Activated T-cell treated with anti-CD3 and anti-CD28 coated beads, Interleukin-2, amount 50 U/mL, for 4 hours (primary cell): ENCODE data around the gene FOSB. TPM values are rescaled to one million over a fixed set of nuclear protein-coding genes. Genes with fewer than 3 reads are reported as not detected.

Experiments used
- ATAC-seq, 2 donors: fragments of 200-7000 bp; cut with Tn5 transposase; one replicate each; pipeline ENCODE4 v1.10.0; 2021
- DNase-seq: peaks from one replicate; pipeline ENCODE4 v3.0.0-alpha.2; 2020
- H3K27me3 Mint-ChIP-seq: one replicate; pipeline ENCODE4 v1.8.0; 2021; ENCODE audit warnings: low read depth, mixed read lengths
- H3K36me3 Mint-ChIP-seq: one replicate; pipeline ENCODE4 v1.8.0; 2022; ENCODE audit warnings: mixed read lengths; ENCODE audit not compliant: insufficient read depth
- H3K4me1 Mint-ChIP-seq: one replicate; pipeline ENCODE4 v1.8.0; 2021; ENCODE audit warnings: low read depth, mixed read lengths
- H3K4me3 Mint-ChIP-seq: one replicate; pipeline ENCODE4 v1.8.0; 2021; ENCODE audit warnings: mild to moderate bottlenecking, moderate library complexity, mixed read lengths
- H3K9me3 Mint-ChIP-seq: one replicate; pipeline ENCODE4 v1.8.0; 2021; ENCODE audit warnings: mixed read lengths
- total RNA-seq, 3 donors: library from RNA; stranded (reverse); gene quantifications; one replicate each; pipeline ENCODE4 v1.2.1, GENCODE V29; 2021

Gene FOSB
- total RNA-seq, 3 donors from 2014 or later, result 10.5 to 13.4 (median 13.2) TPM

DNA sequence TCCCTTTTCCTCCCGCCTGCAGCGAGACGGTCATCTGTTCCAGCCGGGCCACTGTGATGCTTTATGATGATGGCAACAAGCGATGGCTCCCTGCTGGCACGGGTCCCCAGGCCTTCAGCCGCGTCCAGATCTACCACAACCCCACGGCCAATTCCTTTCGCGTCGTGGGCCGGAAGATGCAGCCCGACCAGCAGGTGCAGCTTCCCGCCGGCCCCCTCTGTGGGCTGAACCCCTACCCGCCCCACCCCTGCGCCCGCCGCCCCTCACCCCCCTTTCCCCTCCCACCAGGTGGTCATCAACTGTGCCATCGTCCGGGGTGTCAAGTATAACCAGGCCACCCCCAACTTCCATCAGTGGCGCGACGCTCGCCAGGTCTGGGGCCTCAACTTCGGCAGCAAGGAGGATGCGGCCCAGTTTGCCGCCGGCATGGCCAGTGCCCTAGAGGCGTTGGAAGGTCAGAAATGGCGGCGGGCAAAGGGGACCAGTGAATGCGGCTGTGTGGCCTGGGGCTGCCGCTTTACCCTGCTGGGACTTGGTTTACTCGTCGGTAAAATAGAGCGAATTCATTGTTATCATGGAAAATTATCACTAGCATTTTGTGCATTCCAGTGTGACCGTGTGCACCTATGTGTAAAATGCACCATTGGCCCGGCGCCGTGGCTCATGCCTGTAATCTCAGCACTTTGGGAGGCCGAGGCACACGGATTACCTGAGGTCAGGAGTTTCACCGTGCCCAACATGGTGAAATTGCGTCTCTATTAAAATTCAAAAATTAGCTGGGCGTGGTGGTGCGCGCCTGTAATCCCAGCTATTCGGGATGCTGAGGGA is 50.1 kb downstream of the FOSB start:
- no peaks in the 10 kb centered on the region for H3K27me3 Mint-ChIP-seq
- no peak overlapping the region for H3K4me3 Mint-ChIP-seq
- ATAC-seq, result no peak
- no peaks in the 10 kb centered on the region for H3K9me3 Mint-ChIP-seq
- H3K4me1 Mint-ChIP-seq, result peaks cover 38% of the 10 kb centered on the region
- peaks cover 16% of the 10 kb centered on the region for H3K36me3 Mint-ChIP-seq
- no peak for DNase-seq

DNA sequence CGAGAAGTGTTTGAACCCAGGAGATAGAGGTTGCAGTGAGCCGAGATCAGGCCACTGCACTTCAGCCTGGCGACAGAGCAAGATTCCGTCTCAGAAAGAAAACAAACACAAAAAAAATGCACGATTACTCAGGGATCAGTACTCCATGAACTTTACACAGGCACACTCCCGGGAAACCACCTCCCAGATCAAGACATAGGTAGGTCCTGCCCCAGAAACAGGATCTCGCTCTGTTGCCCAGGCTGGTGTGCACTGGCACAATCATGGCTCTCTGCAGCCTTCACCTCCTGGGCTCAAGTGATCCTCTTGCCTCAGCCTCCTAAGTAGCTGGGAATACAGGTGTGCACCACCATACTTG is 50.7 kb downstream of the FOSB start:
- ATAC-seq (no peak), DNase-seq (no peak)
- no peaks in the 10 kb centered on the region for H3K27me3 Mint-ChIP-seq
- H3K4me3 Mint-ChIP-seq, result no peak overlapping the region
- H3K9me3 Mint-ChIP-seq, result no peaks in the 10 kb centered on the region
- H3K4me1 Mint-ChIP-seq, result peaks cover 36% of the 10 kb centered on the region
- H3K36me3 Mint-ChIP-seq, result peaks cover 16% of the 10 kb centered on the region

- Mint-ChIP-seq H3K9me3 (no peaks in the 10 kb centered on the region), H3K4me3 (no peak overlapping the region), H3K36me3 (peaks cover 27% of the 10 kb centered on the region), H3K4me1 (peaks cover 10% of the 10 kb centered on the region), H3K27me3 (no peaks in the 10 kb centered on the region)
- no peak for DNase-seq
- ATAC-seq, result no peak
These were observed 54.5 kb downstream of the FOSB start for GRCh38 chr19:45522010-45522941.

- Mint-ChIP-seq H3K27me3 (no peaks in the 10 kb centered on the region), H3K36me3 (peaks cover 28% of the 10 kb centered on the region), H3K9me3 (no peaks in the 10 kb centered on the region), H3K4me3 (no peak overlapping the region), H3K4me1 (peaks cover 18% of the 10 kb centered on the region)
- peak; percentile 99 to 100 for ATAC-seq
- peak; percentile 59 for DNase-seq
These were observed 56.0 kb downstream of the FOSB start for GRCh38 chr19:45523642-45524256.

DNA sequence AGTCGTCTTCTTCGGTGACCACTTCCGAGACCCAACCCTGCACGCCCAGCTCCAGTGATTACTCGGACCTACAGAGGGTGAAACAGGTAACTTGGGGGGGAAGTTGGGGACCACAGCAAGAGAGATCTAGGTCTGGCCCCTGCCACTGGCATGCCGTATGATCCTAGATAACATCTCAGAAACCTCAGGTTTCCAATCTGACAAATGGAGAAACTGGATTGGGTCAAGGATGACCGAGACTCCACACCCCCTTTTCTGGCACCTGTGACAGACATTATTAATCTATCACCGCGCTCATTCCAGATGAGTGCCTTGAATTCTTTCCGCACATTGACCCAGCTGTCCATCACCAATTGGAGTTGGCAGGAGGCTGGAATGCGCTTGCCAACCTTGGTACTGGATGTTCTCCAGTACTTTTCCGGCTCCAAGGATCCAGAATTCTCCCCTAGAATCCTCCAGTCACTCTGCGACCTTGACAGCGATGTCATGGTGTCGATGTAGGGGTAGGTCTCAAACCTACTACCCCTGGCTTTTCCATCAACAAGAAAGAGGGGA is 56.9 kb downstream of the FOSB start:
- peaks cover 28% of the 10 kb centered on the region for H3K36me3 Mint-ChIP-seq
- no peaks in the 10 kb centered on the region for H3K27me3 Mint-ChIP-seq
- ATAC-seq (no peak), DNase-seq (no peak)
- H3K4me3 Mint-ChIP-seq, result no peak overlapping the region
- H3K9me3 Mint-ChIP-seq, result no peaks in the 10 kb centered on the region
- peaks cover 22% of the 10 kb centered on the region for H3K4me1 Mint-ChIP-seq

Other genes with a start within 250 kb of the FOSB start
- not detected for gene EXOC3L2, start 222.6 kb upstream of the FOSB start, total RNA-seq
- 10 to 100 TPM; 14.6 to 18.3 (median 15.9) TPM for gene MARK4, start 216.7 kb upstream of the FOSB start, total RNA-seq
- not detected for gene CKM, start 145.1 kb upstream of the FOSB start, total RNA-seq
- not detected for gene KLC3, start 127.2 kb upstream of the FOSB start, total RNA-seq
- 10 to 100 TPM; 22.2 to 23.8 (median 23.8) TPM for gene ERCC2, start 97.4 kb upstream of the FOSB start, total RNA-seq
- gene PPP1R13L, start 62.9 kb upstream of the FOSB start, total RNA-seq, result 1 to 10 TPM; 1.6 to 6.8 (median 4.1) TPM
- 10 to 100 TPM; 45.2 to 57.3 (median 49.1) TPM for gene POLR1G, start 61.4 kb upstream of the FOSB start, total RNA-seq
- gene ERCC1, start 44.1 kb upstream of the FOSB start, total RNA-seq, result 10 to 100 TPM; 68.0 to 86.2 (median 85.7) TPM
- 1 to 10 TPM in 2 of 3 donors, under 1 TPM in 1; 0.83 to 1.5 (median 1.5) TPM for gene RTN2, start 29.1 kb downstream of the FOSB start, total RNA-seq
- gene PPM1N, start 30.4 kb downstream of the FOSB start, total RNA-seq, result 1 to 10 TPM; 1.1 to 1.4 (median 1.3) TPM
- 100 to 1,000 TPM; 135 to 164 (median 157) TPM for gene VASP, start 39.5 kb downstream of the FOSB start, total RNA-seq
- 10 to 100 TPM; 14.1 to 15.5 (median 15.1) TPM for gene OPA3, start 116.8 kb downstream of the FOSB start, total RNA-seq
- gene GPR4, start 134.2 kb downstream of the FOSB start, total RNA-seq, result under 1 TPM in 1 of 3 donors, not detected in 2; 0.05 TPM
- 100 to 1,000 TPM; 136 to 178 (median 150) TPM for gene EML2, start 171.4 kb downstream of the FOSB start, total RNA-seq
- 1 to 10 TPM in 2 of 3 donors, under 1 TPM in 1; 0.66 to 1.4 (median 1.0) TPM for gene GIPR, start 200.2 kb downstream of the FOSB start, total RNA-seq
- 100 to 1,000 TPM; 903 to 949 (median 911) TPM for gene SNRPD2, start 224.0 kb downstream of the FOSB start, total RNA-seq
- 10 to 100 TPM; 10.3 to 13.2 (median 12.3) TPM for gene QPCTL, start 224.7 kb downstream of the FOSB start, total RNA-seq